ENCODE data around the gene ARHGAP26.
"Not testable (repeated sequence)": the region's sequence is repeated elsewhere in the genome, so short reads cannot be mapped to it uniquely, and the experiment has no call there.

ARHGAP26 gene

DNA sequence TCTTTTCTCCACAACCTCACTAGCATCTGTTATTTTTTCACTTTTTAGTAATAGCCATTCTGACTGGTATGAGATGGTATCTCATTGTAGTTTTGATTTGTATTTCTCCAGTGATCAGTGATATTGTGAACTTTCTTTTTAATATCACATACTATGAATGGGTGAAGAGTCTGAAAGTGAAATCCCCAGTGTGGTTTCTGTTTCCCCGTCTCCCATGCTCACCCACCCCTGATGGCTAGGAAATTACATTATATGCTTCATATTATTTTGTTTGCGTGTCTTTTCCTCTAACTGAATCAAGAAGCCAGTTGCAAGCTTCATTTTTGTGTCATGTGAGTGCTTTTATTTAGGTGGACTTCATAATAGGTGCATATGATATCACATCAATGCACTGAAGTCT lies 171.1 kb downstream of the ARHGAP26 start:
- no peak for DNase-seq

DNA sequence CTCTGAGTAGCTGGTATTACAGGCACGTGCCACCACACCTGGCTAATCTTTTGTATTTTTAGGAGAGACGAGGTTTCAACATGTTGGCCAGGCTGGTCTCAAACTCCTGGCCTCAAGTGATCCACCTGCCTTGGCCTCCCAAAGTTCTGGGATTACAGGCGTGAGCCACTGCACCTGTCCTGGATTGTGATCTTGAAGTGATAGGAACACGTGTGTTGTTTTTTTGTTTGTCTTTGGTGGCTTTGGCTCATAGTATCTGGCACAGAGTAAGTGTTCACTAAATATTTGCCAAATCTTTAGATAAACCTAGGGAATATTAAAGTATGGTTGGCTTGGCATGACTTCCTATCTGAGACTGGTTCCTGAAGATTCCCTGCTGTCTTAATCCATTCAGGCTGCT lies 172.7 kb downstream of the ARHGAP26 start:
- DNase-seq: no peak

DNA sequence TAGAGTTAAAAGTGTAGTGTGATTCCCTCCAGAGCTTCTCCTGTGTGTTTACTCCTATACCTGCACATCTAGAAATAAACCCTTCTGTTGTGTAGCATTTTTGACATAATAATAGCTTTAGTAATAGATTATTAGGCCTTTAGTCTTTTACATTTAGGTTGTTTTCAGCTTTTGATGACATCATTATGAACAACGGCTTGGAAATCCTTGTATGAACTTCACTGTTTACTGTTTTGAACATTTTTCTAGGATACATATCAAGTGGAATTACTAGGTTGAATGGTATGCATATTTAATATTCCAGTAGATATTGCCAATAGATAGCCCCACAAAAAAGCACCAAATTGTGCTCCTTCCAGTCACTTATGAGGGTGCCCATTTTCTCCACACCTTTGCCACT lies 174.0 kb downstream of the ARHGAP26 start:
- DNase-seq: no peak

DNA sequence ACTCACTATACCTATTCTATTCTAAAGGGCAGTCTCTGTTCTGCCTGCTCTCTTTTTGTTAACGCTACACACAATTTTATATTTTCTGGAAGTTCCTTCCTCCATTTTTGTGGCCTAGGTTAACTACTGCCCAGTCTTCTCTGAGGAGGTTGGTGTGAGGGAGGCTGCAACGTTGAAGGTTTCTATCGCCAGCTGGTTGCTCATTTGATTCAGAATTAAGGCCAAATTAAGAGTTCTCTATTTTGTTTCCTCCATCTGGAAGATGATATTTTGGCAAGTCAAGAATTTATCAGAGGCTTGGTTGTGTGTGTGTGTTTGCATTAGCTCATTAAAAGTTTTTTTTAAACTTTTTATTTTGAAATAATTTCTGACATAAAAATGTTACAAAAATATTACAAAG lies 175.1 kb downstream of the ARHGAP26 start:
- no peak for DNase-seq

DNA sequence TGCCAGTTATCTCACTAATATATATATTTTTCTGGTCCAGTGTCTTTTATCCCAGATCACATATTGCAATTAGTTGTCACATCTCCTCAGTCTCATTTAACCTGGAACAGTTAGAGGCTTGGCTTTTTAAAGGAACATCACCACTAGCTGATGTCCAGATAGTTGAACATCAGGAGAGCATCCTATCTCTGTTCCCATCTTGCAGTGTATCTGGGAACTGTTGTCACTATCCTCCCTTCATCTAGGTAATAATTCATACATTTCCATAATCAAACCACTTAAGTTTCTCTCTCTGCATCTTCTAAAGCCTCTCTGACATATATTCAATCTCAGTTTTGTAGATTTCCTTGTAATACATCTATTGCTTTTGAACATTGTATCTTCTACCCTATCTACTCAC lies 175.7 kb downstream of the ARHGAP26 start:
- DNase-seq: no peak

DNA sequence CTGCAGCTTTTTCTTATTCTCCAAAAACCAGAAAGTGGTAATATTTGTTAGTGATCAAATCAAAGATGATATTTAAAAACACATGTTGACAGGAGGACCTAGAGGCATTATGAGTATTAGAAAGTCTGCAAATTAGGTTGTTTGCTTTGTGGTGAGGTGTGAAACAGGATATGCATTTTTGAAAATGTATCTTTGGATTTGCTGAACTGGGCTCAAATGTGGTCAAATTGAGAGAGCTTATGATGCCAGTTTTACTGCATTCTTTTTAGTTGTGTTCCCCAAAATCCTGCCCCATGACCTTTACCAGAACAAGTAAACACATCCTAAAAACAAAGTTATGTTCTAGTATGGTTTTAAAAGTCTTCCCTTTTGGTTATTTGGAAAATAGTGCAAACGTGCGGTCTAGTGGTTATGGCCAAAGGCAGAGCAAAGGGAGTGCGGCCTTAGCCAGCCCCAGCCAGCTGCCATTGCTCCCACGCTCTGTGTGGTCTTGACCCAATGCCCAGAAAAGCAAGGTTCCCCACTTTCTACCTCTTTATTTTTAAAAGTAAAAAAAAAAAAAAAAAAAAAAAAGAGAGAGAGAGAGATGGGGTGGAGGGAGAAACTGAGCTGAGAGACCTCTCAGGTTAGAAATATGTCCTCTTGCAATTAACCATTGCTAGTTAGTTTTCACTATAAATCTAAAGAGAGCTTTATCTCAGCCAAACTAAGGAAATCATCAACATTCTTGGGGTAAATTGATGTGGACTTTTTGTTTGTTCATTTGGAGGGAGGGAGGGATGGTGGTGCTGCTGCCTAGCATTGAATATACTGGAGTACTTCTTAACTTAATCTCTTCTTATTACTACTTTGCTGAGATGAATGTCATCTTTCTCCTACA lies 176.6 kb downstream of the ARHGAP26 start:
- no peak for DNase-seq

DNA sequence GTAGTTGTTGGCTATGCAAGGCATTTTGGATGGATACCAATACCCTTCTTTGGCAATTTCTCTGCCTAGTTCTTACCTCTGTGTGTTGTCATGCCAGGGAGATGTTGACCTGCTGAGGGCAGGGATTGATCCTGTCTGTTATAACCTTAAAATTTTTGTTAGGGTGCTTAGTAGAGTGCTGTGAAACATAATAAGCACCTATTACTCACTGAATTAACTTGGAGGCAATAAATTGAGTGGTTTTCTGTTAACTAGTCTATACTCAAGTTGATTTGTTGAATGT lies 177.2 kb downstream of the ARHGAP26 start:
- DNase-seq: no peak

DNA sequence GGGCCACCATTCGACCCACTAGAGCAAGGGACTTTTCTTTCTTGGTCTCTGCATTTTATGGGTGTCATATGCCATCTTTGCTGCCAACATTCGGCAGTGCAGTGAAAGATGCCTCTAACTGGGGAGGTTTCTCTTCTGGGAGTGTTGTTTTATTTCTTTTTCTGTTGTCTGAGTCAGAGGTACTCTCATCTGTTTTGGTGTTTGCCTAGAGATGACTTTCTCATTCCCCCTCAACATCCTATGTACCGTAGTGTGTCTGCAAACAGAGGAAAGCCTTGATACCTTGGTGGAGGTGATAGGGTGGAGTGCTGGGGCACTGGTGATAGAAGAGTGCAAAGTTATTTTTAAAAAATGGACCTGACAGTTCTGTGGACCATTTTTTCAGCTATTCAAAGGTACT lies 182.1 kb downstream of the ARHGAP26 start:
- DNase-seq: no peak

DNA sequence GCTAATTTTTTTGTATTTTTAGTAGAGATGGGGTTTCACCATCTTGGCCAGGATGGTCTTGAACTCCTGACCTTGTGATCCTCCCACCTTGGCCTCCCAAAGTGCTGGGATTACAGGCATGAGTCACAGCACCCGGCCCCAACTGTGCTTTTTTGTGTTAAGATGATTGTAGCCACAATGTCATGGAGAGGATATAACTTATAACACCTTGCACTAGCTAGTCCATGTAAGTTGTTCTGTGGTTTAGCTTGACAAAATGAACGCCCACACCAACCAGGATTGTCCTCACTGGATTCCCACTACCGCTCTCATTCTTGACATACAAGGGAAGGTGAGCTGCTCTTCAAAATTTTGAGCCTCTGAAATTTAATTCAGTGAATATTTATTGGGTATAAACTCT lies 182.7 kb downstream of the ARHGAP26 start:
- DNase-seq: not testable (repeated sequence)

DNA sequence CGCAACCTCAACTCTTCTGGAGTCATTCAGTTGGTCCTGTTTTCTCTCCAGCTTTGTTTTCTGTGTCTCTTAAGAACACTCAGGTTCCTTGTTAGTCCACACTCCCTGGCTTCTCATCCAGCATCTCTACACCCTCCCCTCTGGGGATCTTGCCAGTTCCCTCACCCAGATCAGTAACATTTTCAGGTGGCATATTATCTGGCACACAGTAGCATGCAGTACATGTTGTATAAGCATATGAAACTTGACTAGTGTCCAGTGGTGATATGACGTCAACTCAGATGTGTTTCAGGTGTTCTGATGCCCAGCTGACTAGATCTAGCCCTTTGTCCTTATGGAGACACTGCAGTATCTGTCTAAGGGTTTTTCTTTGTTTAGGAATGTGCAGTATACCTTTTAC lies 184.3 kb downstream of the ARHGAP26 start:
- no peak for DNase-seq

DNA sequence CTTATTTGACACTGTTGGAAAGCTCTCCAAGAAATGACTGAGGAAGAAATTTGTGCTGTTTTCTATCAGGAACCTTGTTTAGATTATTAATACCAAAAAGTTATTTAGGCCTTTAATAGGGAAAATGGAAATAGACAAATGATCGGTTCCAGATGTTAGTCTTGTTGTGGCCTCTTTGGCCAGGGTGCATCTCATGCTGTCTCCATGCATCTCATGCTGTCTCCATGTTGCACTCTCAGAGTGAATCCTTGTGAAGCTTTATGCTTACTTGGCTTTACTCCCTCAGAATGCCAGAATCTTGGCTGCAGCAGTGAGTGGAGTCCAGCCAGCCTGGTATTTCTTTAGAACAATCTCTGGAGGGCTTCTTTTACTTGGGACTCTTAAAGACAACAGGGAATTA lies 185.5 kb downstream of the ARHGAP26 start:
- DNase-seq: no peak

DNA sequence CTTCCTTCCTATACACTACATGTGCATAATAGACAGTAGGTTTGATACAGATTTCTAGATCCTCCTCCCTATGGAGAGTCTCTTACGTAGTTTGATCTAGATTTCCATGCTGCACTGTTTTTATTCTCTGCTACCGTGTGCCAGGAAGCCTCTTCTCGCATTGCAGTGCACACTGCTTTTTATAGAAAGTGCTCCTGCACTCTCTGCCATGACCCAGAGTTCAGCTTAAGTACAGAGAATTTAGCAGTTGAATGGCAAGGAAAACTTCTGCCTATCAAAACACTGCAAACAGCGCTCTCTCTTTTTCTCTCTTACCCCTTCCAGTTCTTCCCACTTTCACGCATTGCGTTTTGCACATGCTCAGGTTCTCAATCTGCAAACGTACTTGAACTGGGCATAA lies 187.4 kb downstream of the ARHGAP26 start:
- DNase-seq: no peak

DNA sequence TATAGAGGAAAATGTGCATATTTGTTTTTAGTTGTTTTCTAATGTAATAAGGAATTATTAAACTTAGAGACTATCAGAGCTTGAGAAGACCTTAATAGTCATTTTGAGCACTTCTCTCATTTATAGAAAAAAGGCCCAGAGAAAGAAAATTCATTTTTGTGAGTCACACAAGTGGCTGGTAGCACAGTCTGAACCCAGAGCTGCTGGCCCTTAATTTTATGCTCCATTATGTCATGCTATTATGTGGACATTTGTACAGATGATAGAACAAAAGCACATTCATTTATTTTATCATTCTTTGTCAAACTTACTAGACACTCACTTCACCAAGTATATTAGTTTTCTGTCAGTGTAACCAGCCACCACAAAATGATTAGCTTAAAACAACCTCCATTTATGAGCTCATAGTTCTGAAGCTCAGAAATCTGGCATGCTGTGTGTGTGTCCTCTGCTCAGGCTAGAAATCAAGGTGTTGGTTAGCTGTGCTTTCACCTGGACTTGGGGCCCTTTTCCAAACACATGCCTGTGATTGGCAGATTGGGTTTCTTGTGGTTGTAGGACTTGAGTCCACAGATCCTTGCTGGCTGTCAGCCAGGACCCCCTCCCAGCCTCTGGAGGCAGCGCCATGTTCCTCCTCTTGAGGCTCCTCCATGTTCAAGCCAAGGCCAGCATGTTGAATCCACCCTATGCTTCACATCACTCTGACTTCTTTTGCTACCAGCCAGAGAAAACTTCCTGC lies 188.9 kb downstream of the ARHGAP26 start:
- no peak for DNase-seq

DNA sequence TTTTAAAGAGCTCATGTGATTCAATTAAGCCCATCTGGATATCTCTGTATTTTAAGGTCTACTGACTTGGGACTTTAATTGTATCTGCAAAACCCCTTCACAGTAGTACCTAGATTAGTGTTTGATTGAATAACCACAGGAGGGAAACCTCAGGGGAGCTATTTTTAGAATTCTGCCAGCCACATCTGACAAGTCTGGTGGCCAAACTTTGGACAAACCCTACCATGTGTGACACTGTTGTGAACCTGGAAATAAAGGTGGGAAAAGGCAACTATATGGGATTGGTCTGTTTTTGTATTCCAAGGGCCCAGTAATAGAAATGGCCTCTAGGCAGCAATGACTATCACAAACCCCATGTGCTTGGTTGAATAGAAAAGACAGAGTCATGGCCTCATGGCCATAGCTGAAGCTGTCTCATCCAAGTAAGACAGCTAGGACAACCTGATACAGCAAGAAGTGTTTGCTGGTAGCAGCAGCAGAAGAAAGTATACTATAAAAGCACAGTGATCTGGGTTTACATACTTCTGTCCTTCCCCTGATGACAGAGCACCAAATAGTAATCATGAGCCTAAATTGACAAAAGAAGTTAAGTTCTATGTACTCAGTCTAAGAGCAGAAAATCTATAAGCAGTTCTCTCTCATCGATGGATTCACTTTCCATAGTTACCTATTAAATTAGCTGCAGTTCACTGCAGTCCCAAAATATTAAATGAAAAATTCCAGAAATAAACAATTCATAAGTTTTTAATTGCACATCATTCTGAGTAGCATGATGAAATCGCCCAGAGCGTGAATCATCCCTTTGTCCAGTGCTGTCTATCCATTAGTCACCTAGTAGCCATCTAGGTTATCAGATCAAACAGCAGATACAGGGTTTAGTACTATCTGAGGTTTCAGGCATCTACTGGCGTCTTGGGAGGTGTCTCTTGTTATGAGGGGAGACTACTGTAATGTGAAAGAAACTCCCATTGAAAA lies 189.8 kb downstream of the ARHGAP26 start:
- no peak for DNase-seq

DNA sequence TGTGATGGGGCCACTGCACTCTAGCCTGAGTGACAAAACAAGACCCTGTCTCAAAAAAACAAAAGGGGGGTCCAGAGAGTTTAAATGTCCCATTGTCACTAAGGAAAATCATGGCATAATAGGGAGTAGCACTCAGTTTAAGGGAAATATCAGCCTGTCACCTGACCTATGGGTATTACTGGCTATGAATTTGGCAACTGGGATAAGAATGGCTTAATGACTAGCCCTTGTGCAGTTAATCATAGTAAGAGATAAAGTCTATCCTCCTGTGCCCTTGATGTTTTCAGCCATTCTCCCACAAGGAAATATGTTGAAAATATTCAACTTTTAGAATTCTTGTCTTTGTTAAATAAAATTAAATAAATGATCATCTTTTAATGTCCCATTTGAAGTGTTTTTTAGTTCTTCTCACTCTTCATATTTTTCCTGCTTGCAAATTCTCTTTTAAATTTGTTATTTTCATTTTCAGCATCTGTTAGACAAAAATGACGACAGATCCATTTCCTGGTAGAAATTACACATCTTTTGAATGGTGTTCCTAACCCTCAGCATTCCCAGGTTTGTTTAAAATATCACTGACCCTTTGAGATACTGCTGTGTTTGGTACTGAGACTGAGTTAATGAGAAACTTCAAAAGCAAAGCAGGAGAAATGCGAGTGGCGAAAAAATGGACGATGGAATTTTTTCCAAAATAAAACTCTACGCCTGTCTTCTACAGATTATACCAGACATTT lies 191.4 kb downstream of the ARHGAP26 start:
- DNase-seq: no peak

DNA sequence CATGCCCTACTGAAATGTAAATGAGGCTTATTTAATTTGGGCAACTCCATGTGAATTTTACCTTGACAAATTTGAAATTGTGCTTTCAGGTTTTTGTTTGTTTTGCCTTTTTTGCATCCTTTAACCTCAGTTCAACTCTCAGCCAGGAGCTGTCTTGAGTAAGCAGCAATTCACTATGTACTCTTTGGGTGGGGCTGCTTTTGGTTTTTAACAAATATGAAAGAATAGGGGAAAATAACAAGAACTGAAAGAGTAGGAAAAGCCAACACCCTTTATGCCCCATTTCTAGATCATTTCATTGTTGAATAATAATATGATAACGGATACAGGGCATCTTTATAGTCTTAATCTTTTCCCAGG lies 192.0 kb downstream of the ARHGAP26 start:
- no peak for DNase-seq

DNA sequence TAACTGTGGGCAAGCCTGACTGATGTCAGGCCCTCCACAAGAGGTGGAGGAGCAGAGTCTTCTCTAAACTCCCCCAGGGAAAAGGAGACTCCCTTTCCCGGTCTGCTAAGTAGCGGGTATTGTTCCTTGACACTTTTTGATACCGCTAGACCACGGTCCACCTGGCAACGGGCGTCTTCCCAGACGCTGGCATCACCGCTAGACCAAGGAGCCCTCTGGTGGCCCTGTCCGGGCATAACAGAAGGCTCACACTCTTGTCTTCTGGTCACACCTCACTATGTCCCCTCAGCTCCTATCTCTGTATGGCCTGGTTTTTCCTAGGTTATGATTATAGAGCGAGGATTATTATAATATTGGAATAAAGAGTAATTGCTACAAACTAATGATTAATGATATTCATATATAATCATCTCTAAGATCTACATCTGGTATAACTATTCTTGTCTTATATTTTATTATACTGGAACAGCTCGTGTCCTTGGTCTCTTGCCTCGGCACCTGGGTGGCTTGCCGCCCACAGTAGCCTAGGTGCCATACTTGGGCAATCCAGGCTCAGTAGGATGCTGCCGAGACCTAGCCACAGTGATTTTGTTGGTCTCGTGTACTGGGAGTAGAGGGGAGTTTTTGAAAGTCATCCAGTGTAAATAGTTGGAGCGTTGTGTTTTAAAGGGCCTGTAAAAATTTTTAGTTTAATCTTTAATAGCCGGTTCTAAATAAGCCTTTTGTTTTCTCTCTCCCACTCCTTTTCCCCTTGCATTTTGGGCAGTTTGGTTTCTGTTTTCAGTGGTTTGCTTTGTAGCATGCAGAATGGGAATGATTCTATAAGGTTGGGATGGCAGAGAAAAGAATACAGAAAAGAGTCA lies 195.3 kb downstream of the ARHGAP26 start:
- DNase-seq: not testable (repeated sequence)

DNA sequence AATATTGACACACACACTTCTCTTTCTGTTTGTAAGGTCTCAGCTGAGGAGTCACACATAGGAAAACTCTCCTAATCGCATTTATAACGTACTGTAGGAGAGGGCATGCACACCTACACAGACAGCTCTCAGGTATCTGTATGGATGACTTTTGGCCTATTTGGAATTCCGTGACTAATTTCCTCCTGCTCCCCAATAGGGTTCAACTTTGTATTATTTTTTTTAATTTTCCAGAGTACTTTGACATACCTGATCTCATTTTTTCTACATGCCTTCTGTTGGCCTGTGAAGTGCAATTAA lies 195.9 kb downstream of the ARHGAP26 start:
- DNase-seq: no peak

DNA sequence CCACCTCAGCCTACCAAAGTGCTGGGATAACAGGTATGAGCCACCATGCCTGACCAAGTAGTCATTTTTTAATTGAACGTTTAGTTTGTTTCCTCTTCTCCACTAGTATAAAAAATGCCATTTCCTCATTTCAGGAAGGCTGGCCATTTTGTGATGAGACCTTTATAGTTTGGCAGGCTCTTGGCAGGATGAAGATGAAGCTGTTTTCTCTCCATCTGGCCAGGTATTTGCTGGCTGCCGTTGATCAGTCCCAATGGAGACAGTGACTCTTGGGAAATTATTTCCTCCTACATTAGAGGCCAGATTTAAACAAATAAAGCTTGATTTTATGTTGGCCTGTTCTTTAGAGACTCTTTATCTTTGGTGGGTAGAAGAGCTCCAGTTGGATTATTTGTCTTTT lies 199.0 kb downstream of the ARHGAP26 start:
- DNase-seq: no peak

DNA sequence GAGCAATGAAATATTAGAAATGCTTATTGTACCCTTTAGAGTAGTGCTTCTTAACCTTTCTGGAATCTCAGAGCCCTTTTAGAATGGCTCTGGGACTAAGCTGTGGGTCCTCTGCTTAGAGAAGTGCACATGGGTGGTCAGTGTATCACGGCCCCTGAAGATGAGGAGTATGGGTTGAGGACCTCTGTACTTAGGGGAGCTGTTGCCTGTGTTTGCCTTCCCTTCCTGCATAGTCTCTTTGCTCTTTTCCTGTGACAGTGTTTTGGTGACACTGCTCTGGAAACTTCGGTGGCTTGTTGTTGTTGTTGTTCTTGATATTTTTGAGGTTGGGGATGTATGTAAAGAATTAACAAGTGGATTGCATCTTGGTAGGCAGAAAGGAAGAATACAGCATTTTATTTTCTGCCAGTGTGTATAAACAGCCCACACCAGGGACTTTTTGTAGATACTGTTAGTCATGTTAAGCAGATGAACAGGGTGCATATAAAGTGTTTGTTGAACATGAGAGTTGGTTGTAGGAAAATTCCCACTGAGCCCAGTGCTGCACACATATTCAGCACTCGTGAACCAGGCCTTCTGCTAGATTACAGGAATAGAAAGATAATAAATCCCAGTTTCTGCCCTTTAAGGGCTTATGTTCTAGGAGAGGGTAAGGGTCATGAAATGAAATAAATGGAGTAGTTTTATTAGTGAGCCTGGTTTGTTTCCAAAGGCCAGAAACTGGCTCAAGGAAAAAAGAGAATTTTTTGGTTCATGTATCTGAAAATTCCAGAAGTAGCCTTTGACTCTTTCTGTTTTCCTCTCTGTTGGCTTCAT lies 199.7 kb downstream of the ARHGAP26 start:
- DNase-seq: no peak

DNA sequence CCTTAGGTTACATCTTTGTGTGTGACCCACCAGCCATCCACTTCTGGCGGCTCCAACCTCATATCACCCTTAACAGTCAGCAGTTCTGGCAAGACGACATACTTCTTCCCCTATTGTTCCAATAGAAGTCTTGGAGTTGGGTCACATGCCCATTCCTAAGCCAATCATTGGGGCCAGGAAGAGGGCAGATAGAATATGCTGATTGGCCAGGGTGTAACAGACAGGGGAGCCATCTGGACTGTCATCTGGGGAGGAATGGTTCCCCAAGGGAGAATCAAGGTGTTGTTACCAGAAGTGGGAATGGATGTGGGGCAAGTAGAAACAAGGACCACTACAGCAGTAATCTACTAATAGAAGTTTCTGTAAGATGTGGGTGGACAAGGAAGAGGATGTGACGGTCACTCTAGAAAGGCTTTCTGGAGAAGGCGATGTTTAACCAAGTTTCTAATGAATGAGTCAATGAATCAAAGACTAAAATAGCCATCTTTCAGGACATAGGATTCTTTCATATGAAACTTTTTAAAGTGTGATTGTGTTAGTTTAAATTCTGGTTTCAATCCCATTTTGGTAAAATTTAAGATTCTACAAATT lies 200.4 kb downstream of the ARHGAP26 start:
- no peak for DNase-seq
